Myometrial cell (primary cell): ENCODE results near the gene WT1. TPM values are rescaled to one million over a fixed set of nuclear protein-coding genes. Genes with fewer than 3 reads are reported as not detected.

ENCODE experiments used
- total RNA-seq: library from RNA; depleted of rRNA; stranded (reverse); fragments of >200 nt; gene quantifications from 2 replicates; pipeline ENCODE4 v1.2.3, GENCODE V29; 2015

WT1 gene
- total RNA-seq, result 26.4 and 28.0 TPM in 2 replicates

DNA sequence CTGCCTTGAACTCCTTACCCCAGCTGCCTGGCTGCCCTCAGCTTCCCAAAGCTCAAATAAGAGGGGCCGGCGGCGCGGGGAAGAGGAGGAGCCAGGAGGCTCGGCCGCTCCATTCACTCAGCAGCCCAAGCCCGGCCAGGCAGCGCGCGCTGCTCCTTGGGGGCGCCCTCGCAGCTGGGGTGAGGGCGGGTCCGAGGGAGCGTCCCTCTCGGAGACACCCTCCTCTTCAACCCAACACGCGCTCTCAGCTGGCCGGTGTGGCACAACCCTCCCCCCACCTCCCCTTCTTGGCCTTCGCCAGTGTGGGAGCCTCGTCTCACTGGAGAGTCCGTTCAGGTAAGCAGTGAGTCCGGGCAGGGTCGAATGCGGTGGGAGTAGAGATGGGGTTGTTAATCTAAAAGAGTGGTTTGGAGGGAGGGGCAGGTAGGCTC, at the start of gene WT1:
WT1 (minus strand) TSS at position 29 of the 431 bp plus-strand sequence.

Other genes with a start within 250 kb of the WT1 start
- gene EIF3M, start 148.3 kb upstream of the WT1 start, total RNA-seq, result 669 and 726 TPM in 2 replicates